ENCODE data around the gene AMTN. TPM values are rescaled to one million over a fixed set of nuclear protein-coding genes. Genes with fewer than 3 reads are reported as not detected.

Gene AMTN
- not detected in 2 replicates for total RNA-seq (2022)
- Bru-seq, nascent RNA = not detected
- not detected for BruChase-seq, experiment 1, labeled RNA remaining after a 6-hour chase
- not detected for BruChase-seq, experiment 2, labeled RNA remaining after a 2-hour chase
- long read RNA-seq = 0 reads

GRCh38 chr4:70518269-70518668, at the start of gene AMTN:
Gene AMTN, plus strand, starts transcription at chr4:70518569. Its CDS starts 209 bp downstream, at chr4:70518778.
- intact Hi-C loops (cut with micrococcal nuclease; ENCODE audit: unreplicated experiment) = no loop called here
- Mint-ChIP-seq H3K4me1 (ENCODE audit: low read depth, unreplicated experiment) (peaks cover 23% of the 10 kb centered on the region), H3K36me3 (ENCODE audit: insufficient read depth, unreplicated experiment) (no peaks in the 10 kb centered on the region), H3K4me3 (ENCODE audit: low read depth, unreplicated experiment) (no peak within 1 kb of the TSS), H3K27ac (ENCODE audit: unreplicated experiment) (no peak within 1 kb of the TSS), H3K27me3 (ENCODE audit: unreplicated experiment) (no peaks in the 10 kb centered on the region), H3K9me3 (ENCODE audit: low read depth, unreplicated experiment) (no peaks in the 10 kb centered on the region)
- CTCF ChIA-PET = no interaction called here
- TF ChIP-seq CTCF (IDR thresholded peaks at IDR 0.05; ENCODE audit: unreplicated experiment) = no peak
- no peak for DNase-seq
- no TSS peak for BruUV-seq (replicated peaks)

GRCh38 chr4:70471897-70472296, 46.5 kb upstream of the AMTN start, which contains the start of gene MUC7:
Gene MUC7, plus strand, starts transcription at chr4:70472197. Its CDS starts 1,825 bp downstream, at chr4:70474022.
- H3K27me3 Mint-ChIP-seq (ENCODE audit: unreplicated experiment) = no peaks in the 10 kb centered on the region
- CTCF ChIA-PET = no interaction called here
- DNase-seq = no peak
- intact Hi-C loops (cut with micrococcal nuclease; ENCODE audit: unreplicated experiment) = no loop called here
- no peak within 1 kb of the TSS for H3K27ac Mint-ChIP-seq (ENCODE audit: unreplicated experiment)
- no peaks in the 10 kb centered on the region for H3K36me3 Mint-ChIP-seq (ENCODE audit: insufficient read depth, unreplicated experiment)
- H3K4me3 Mint-ChIP-seq (ENCODE audit: low read depth, unreplicated experiment) = no peak within 1 kb of the TSS
- no TSS peak for BruUV-seq (replicated peaks)
- no peak for TF ChIP-seq CTCF (IDR thresholded peaks at IDR 0.05; ENCODE audit: unreplicated experiment)
- H3K4me1 Mint-ChIP-seq (ENCODE audit: low read depth, unreplicated experiment) = no peaks in the 10 kb centered on the region
- peaks cover 4% of the 10 kb centered on the region for H3K9me3 Mint-ChIP-seq (ENCODE audit: low read depth, unreplicated experiment)

- H3K9me3 Mint-ChIP-seq (ENCODE audit: low read depth, unreplicated experiment) = no peaks in the 10 kb centered on the region
- CTCF ChIA-PET = no interaction called here
- BruUV-seq (replicated peaks) = no TSS peak
- no peak for TF ChIP-seq CTCF (IDR thresholded peaks at IDR 0.05; ENCODE audit: unreplicated experiment)
- DNase-seq = no peak
- H3K4me1 Mint-ChIP-seq (ENCODE audit: low read depth, unreplicated experiment) = no peaks in the 10 kb centered on the region
- no peaks in the 10 kb centered on the region for H3K36me3 Mint-ChIP-seq (ENCODE audit: insufficient read depth, unreplicated experiment)
- intact Hi-C loops (cut with micrococcal nuclease; ENCODE audit: unreplicated experiment) = no loop called here
- H3K27me3 Mint-ChIP-seq (ENCODE audit: unreplicated experiment) = no peaks in the 10 kb centered on the region
- no peak overlapping the region for H3K27ac Mint-ChIP-seq (ENCODE audit: unreplicated experiment)
- H3K4me3 Mint-ChIP-seq (ENCODE audit: low read depth, unreplicated experiment) = no peak overlapping the region
These were observed 44.7 kb upstream of the AMTN start for GRCh38 chr4:70473679-70474078.

GRCh38 chr4:70488748-70489147, 29.6 kb upstream of the AMTN start:
- no TSS peak for BruUV-seq (replicated peaks)
- intact Hi-C loops (cut with micrococcal nuclease; ENCODE audit: unreplicated experiment) = no loop called here
- DNase-seq = no peak
- H3K4me3 Mint-ChIP-seq (ENCODE audit: low read depth, unreplicated experiment) = no peak overlapping the region
- H3K9me3 Mint-ChIP-seq (ENCODE audit: low read depth, unreplicated experiment) = no peaks in the 10 kb centered on the region
- no peaks in the 10 kb centered on the region for H3K27me3 Mint-ChIP-seq (ENCODE audit: unreplicated experiment)
- no peak for TF ChIP-seq CTCF (IDR thresholded peaks at IDR 0.05; ENCODE audit: unreplicated experiment)
- no peaks in the 10 kb centered on the region for H3K4me1 Mint-ChIP-seq (ENCODE audit: low read depth, unreplicated experiment)
- H3K36me3 Mint-ChIP-seq (ENCODE audit: insufficient read depth, unreplicated experiment) = no peaks in the 10 kb centered on the region
- no peak overlapping the region for H3K27ac Mint-ChIP-seq (ENCODE audit: unreplicated experiment)
- CTCF ChIA-PET = no interaction called here

All from Calu3 (cell line).